Breast epithelium (tissue), 3 donors: ENCODE data around the gene TMEM270.

Experiments used
- POLR2A ChIP-seq: fragments of 450-650 bp; IDR thresholded peaks from one replicate; pipeline ENCODE4 v1.6.1; 2016; ENCODE audit warnings: antibody characterized with exemption, mild to moderate bottlenecking, moderate library complexity
- POLR2AphosphoS5 ChIP-seq, 3 donors: sonication (generic); formaldehyde crosslinking; IDR thresholded peaks; one replicate each; pipeline ENCODE4 v1.6.1; 2017; ENCODE audit warnings: antibody characterized with exemption in 3 of 3
- TF ChIP-seq, protein P1 (sequence below), 3 donors: fragments of 450-650 bp; IDR thresholded peaks; one replicate each; pipeline ENCODE4 v1.5.1; 2016 to 2017; ENCODE audit warnings: antibody characterized with exemption in 3 of 3, mild to moderate bottlenecking in 3 of 3, moderate library complexity in 3 of 3

DNA sequence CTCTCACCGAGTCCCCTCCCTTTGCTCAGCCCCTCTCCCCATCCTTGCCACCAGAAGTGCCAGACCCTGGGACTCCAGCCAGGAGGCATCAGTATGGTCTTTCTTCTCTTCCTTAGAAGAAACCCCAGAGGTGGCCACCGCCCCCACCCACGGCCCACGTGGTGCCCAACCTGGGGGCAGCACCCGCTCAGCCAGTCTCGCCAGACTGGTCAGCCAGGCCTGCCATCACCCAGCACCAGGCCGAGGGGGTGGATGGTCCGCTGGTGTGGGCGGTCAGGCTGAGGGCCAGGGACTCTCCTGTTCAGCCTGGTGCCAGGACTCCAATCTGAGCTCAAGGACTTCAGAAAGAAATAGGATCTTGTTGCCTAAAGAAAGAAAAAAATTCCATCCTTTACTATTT, 36.0 kb upstream of the TMEM270 start:
- TF ChIP-seq, protein P1, sequence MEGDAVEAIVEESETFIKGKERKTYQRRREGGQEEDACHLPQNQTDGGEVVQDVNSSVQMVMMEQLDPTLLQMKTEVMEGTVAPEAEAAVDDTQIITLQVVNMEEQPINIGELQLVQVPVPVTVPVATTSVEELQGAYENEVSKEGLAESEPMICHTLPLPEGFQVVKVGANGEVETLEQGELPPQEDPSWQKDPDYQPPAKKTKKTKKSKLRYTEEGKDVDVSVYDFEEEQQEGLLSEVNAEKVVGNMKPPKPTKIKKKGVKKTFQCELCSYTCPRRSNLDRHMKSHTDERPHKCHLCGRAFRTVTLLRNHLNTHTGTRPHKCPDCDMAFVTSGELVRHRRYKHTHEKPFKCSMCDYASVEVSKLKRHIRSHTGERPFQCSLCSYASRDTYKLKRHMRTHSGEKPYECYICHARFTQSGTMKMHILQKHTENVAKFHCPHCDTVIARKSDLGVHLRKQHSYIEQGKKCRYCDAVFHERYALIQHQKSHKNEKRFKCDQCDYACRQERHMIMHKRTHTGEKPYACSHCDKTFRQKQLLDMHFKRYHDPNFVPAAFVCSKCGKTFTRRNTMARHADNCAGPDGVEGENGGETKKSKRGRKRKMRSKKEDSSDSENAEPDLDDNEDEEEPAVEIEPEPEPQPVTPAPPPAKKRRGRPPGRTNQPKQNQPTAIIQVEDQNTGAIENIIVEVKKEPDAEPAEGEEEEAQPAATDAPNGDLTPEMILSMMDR (IDR thresholded peaks at IDR 0.05) = no peak
- TF ChIP-seq POLR2A (no peak), POLR2AphosphoS5 (IDR thresholded peaks at IDR 0.05) (peak in 1 of 3 donors; percentile 22)
